ENCODE measurements around the gene MSI2.

The MSI2 gene

GRCh38 chr17:57672971-57673370 is 416.6 kb downstream of the MSI2 start:
- H3K27ac ChIP-seq (ENCODE audit: low read depth, low read length), result no peak overlapping the region
- no peak overlapping the region for H4K12ac ChIP-seq (ENCODE audit: low read depth, low read length)
- H3K79me1 ChIP-seq (ENCODE audit: low read length), result peaks cover 4% of the 10 kb centered on the region
- H3K4me1 ChIP-seq (ENCODE audit: control insufficient read depth in 1 of 2, insufficient read depth in 2 of 2, low read length in 2 of 2), result peaks cover 2 to 12% of the 10 kb centered on the region in 2 experiments
- no CpG with 5 or more reads among the region's 4 CpGs for WGBS (ENCODE audit: extremely low coverage, insufficient coverage, insufficient read length)
- no peaks in the 10 kb centered on the region for H3K79me2 ChIP-seq (ENCODE audit: control insufficient read depth, insufficient read depth, low read length, poor library complexity)
- no peak overlapping the region for H2AFZ ChIP-seq (ENCODE audit: insufficient read depth, low read length, poor library complexity)
- H2BK120ac ChIP-seq (ENCODE audit: insufficient read depth, low read length, poor library complexity), result no peak overlapping the region
- H3K18ac ChIP-seq (ENCODE audit: low read length), result peak overlapping the region; percentile 50
- H4K91ac ChIP-seq (ENCODE audit: low read depth, low read length), result peak overlapping the region; percentile 53
- no peak for DNase-seq
- H3K4ac ChIP-seq (ENCODE audit: low read depth, low read length), result no peak overlapping the region
- H2AK5ac ChIP-seq (ENCODE audit: low read length), result no peak overlapping the region
- H3K14ac ChIP-seq (ENCODE audit: low read length), result no peak overlapping the region
- no peak overlapping the region for H3K23ac ChIP-seq (ENCODE audit: low read length)
- H3K9ac ChIP-seq (ENCODE audit: low read length), result no peak overlapping the region
- H2BK12ac ChIP-seq (ENCODE audit: low read length), result no peak overlapping the region
- peaks cover 15 to 21% of the 10 kb centered on the region in 2 experiments for H3K36me3 ChIP-seq (ENCODE audit: control insufficient read depth in 1 of 2, insufficient read depth in 2 of 2, low read length in 2 of 2)
- H3K4me2 ChIP-seq (ENCODE audit: low read length), result no peak overlapping the region
- H2BK5ac ChIP-seq (ENCODE audit: low read depth, low read length, poor library complexity), result no peak overlapping the region
- H3K9me3 ChIP-seq (ENCODE audit: insufficient read depth, low read depth, low read length), result peaks cover 2% of the 10 kb centered on the region
- no peaks in the 10 kb centered on the region for H3K27me3 ChIP-seq (ENCODE audit: insufficient read depth, low read length)
- no peak overlapping the region for H3K4me3 ChIP-seq (ENCODE audit: low read depth, low read length)
- peak overlapping the region; percentile 36 for H4K8ac ChIP-seq (ENCODE audit: low read depth, low read length)

- no peak overlapping the region for H2BK12ac ChIP-seq (ENCODE audit: low read length)
- no peak overlapping the region for H2BK120ac ChIP-seq (ENCODE audit: insufficient read depth, low read length, poor library complexity)
- H3K18ac ChIP-seq (ENCODE audit: low read length), result no peak overlapping the region
- H2AFZ ChIP-seq (ENCODE audit: insufficient read depth, low read length, poor library complexity), result no peak overlapping the region
- H2AK5ac ChIP-seq (ENCODE audit: low read length), result no peak overlapping the region
- peaks cover 2% of the 10 kb centered on the region for H3K9me3 ChIP-seq (ENCODE audit: insufficient read depth, low read depth, low read length)
- H3K14ac ChIP-seq (ENCODE audit: low read length), result no peak overlapping the region
- no peak overlapping the region for H3K27ac ChIP-seq (ENCODE audit: low read depth, low read length)
- H3K79me1 ChIP-seq (ENCODE audit: low read length), result no peaks in the 10 kb centered on the region
- H3K4me1 ChIP-seq (ENCODE audit: control insufficient read depth in 1 of 2, insufficient read depth in 2 of 2, low read length in 2 of 2), result peaks cover 2 to 9% of the 10 kb centered on the region in 2 experiments
- H3K27me3 ChIP-seq (ENCODE audit: insufficient read depth, low read length), result no peaks in the 10 kb centered on the region
- no peak overlapping the region for H3K9ac ChIP-seq (ENCODE audit: low read length)
- no peak overlapping the region for H4K12ac ChIP-seq (ENCODE audit: low read depth, low read length)
- H4K91ac ChIP-seq (ENCODE audit: low read depth, low read length), result no peak overlapping the region
- no peak overlapping the region for H3K4me3 ChIP-seq (ENCODE audit: low read depth, low read length)
- no peak overlapping the region for H3K4me2 ChIP-seq (ENCODE audit: low read length)
- H3K23ac ChIP-seq (ENCODE audit: low read length), result no peak overlapping the region
- no CpG with 5 or more reads among the region's 22 CpGs for WGBS (ENCODE audit: extremely low coverage, insufficient coverage, insufficient read length)
- no peaks in the 10 kb centered on the region for H3K79me2 ChIP-seq (ENCODE audit: control insufficient read depth, insufficient read depth, low read length, poor library complexity)
- H3K36me3 ChIP-seq (ENCODE audit: control insufficient read depth in 1 of 2, insufficient read depth in 2 of 2, low read length in 2 of 2), result peaks cover 13 to 19% of the 10 kb centered on the region in 2 experiments
- H4K8ac ChIP-seq (ENCODE audit: low read depth, low read length), result no peak overlapping the region
- no peak overlapping the region for H3K4ac ChIP-seq (ENCODE audit: low read depth, low read length)
- DNase-seq, result no peak
- no peak overlapping the region for H2BK5ac ChIP-seq (ENCODE audit: low read depth, low read length, poor library complexity)
Measured at GRCh38 chr17:57674894-57675293, 418.6 kb downstream of the MSI2 start.

GRCh38 chr17:57675427-57676387 is 419.4 kb downstream of the MSI2 start:
- H3K4me3 ChIP-seq (ENCODE audit: low read depth, low read length), result no peak overlapping the region
- no peak for DNase-seq
- H3K27me3 ChIP-seq (ENCODE audit: insufficient read depth, low read length), result no peaks in the 10 kb centered on the region
- no peak overlapping the region for H4K8ac ChIP-seq (ENCODE audit: low read depth, low read length)
- no peak overlapping the region for H4K91ac ChIP-seq (ENCODE audit: low read depth, low read length)
- no peak overlapping the region for H3K14ac ChIP-seq (ENCODE audit: low read length)
- peaks cover 2 to 9% of the 10 kb centered on the region in 2 experiments for H3K4me1 ChIP-seq (ENCODE audit: control insufficient read depth in 1 of 2, insufficient read depth in 2 of 2, low read length in 2 of 2)
- no peak overlapping the region for H3K4me2 ChIP-seq (ENCODE audit: low read length)
- no peak overlapping the region for H2AFZ ChIP-seq (ENCODE audit: insufficient read depth, low read length, poor library complexity)
- no peak overlapping the region for H2BK5ac ChIP-seq (ENCODE audit: low read depth, low read length, poor library complexity)
- H3K9ac ChIP-seq (ENCODE audit: low read length), result no peak overlapping the region
- H3K79me2 ChIP-seq (ENCODE audit: control insufficient read depth, insufficient read depth, low read length, poor library complexity), result no peaks in the 10 kb centered on the region
- H3K9me3 ChIP-seq (ENCODE audit: insufficient read depth, low read depth, low read length), result peaks cover 2% of the 10 kb centered on the region
- H2AK5ac ChIP-seq (ENCODE audit: low read length), result no peak overlapping the region
- no peak overlapping the region for H2BK12ac ChIP-seq (ENCODE audit: low read length)
- H3K23ac ChIP-seq (ENCODE audit: low read length), result no peak overlapping the region
- WGBS (ENCODE audit: extremely low coverage, insufficient coverage, insufficient read length), result no CpG with 5 or more reads among the region's 24 CpGs
- H3K27ac ChIP-seq (ENCODE audit: low read depth, low read length), result no peak overlapping the region
- peaks cover 11 to 19% of the 10 kb centered on the region in 2 experiments for H3K36me3 ChIP-seq (ENCODE audit: control insufficient read depth in 1 of 2, insufficient read depth in 2 of 2, low read length in 2 of 2)
- H4K12ac ChIP-seq (ENCODE audit: low read depth, low read length), result no peak overlapping the region
- H2BK120ac ChIP-seq (ENCODE audit: insufficient read depth, low read length, poor library complexity), result no peak overlapping the region
- no peak overlapping the region for H3K4ac ChIP-seq (ENCODE audit: low read depth, low read length)
- H3K79me1 ChIP-seq (ENCODE audit: low read length), result no peaks in the 10 kb centered on the region
- H3K18ac ChIP-seq (ENCODE audit: low read length), result no peak overlapping the region

GRCh38 chr17:57676543-57676942 is 420.2 kb downstream of the MSI2 start:
- WGBS (ENCODE audit: extremely low coverage, insufficient coverage, insufficient read length), result no CpG with 5 or more reads among the region's 7 CpGs
- H2BK12ac ChIP-seq (ENCODE audit: low read length), result no peak overlapping the region
- no peak overlapping the region for H2AFZ ChIP-seq (ENCODE audit: insufficient read depth, low read length, poor library complexity)
- no peaks in the 10 kb centered on the region for H3K79me2 ChIP-seq (ENCODE audit: control insufficient read depth, insufficient read depth, low read length, poor library complexity)
- H2BK120ac ChIP-seq (ENCODE audit: insufficient read depth, low read length, poor library complexity), result no peak overlapping the region
- no peak overlapping the region for H3K4me3 ChIP-seq (ENCODE audit: low read depth, low read length)
- no peak overlapping the region for H4K8ac ChIP-seq (ENCODE audit: low read depth, low read length)
- no peak overlapping the region for H2AK5ac ChIP-seq (ENCODE audit: low read length)
- no peak overlapping the region for H3K4ac ChIP-seq (ENCODE audit: low read depth, low read length)
- no peak overlapping the region for H4K12ac ChIP-seq (ENCODE audit: low read depth, low read length)
- H3K27me3 ChIP-seq (ENCODE audit: insufficient read depth, low read length), result no peaks in the 10 kb centered on the region
- no peak overlapping the region for H3K9ac ChIP-seq (ENCODE audit: low read length)
- peaks cover 2 to 8% of the 10 kb centered on the region in 2 experiments for H3K4me1 ChIP-seq (ENCODE audit: control insufficient read depth in 1 of 2, insufficient read depth in 2 of 2, low read length in 2 of 2)
- H3K4me2 ChIP-seq (ENCODE audit: low read length), result no peak overlapping the region
- H3K27ac ChIP-seq (ENCODE audit: low read depth, low read length), result no peak overlapping the region
- no peak overlapping the region for H4K91ac ChIP-seq (ENCODE audit: low read depth, low read length)
- H2BK5ac ChIP-seq (ENCODE audit: low read depth, low read length, poor library complexity), result no peak overlapping the region
- no peak overlapping the region for H3K18ac ChIP-seq (ENCODE audit: low read length)
- H3K36me3 ChIP-seq (ENCODE audit: control insufficient read depth in 1 of 2, insufficient read depth in 2 of 2, low read length in 2 of 2), result peaks cover 11 to 19% of the 10 kb centered on the region in 2 experiments
- H3K79me1 ChIP-seq (ENCODE audit: low read length), result no peaks in the 10 kb centered on the region
- no peak overlapping the region for H3K14ac ChIP-seq (ENCODE audit: low read length)
- DNase-seq, result no peak
- no peak overlapping the region for H3K23ac ChIP-seq (ENCODE audit: low read length)
- peaks cover 2% of the 10 kb centered on the region for H3K9me3 ChIP-seq (ENCODE audit: insufficient read depth, low read depth, low read length)
